HG03196 (cell line): Measurements from ENCODE around the gene DECR2.
"Not testable (repeated sequence)": the region's sequence is repeated elsewhere in the genome, so short reads cannot be mapped to it uniquely, and the experiment has no call there.

Experiments
- ATAC-seq: cut with Tn5 transposase; IDR thresholded peaks from one replicate; pipeline ENCODE4 v1.9.1; 2021; ENCODE audit not compliant: unreplicated experiment

DECR2 gene

GRCh38 chr16:378113-378820 lies 23.4 kb upstream of the DECR2 start:
- not testable (repeated sequence) for ATAC-seq

DNA sequence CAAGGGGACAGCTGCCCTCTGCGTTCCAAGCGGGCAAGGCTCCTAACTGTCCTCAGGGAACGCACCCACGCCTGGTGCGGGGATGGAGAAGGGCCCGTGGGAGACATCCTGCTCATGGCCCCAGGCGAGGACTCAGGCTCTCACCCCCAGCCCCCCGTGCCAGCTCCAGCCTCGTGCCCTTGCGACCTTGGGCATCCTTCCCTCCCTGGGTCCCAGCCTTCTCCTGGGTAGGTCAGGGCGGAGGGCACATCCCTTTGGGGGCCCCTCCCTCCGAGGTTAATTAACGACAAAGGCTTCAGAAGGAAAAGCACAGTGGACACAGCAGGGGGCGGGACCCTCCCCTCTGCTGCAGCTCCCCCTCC lies 22.9 kb upstream of the DECR2 start:
- no peak for ATAC-seq

GRCh38 chr16:379183-379960 lies 22.3 kb upstream of the DECR2 start:
- no peak for ATAC-seq

GRCh38 chr16:379961-380761 lies 21.5 kb upstream of the DECR2 start:
- ATAC-seq = no peak

GRCh38 chr16:380762-381011 lies 21.0 kb upstream of the DECR2 start:
- ATAC-seq = no peak

DNA sequence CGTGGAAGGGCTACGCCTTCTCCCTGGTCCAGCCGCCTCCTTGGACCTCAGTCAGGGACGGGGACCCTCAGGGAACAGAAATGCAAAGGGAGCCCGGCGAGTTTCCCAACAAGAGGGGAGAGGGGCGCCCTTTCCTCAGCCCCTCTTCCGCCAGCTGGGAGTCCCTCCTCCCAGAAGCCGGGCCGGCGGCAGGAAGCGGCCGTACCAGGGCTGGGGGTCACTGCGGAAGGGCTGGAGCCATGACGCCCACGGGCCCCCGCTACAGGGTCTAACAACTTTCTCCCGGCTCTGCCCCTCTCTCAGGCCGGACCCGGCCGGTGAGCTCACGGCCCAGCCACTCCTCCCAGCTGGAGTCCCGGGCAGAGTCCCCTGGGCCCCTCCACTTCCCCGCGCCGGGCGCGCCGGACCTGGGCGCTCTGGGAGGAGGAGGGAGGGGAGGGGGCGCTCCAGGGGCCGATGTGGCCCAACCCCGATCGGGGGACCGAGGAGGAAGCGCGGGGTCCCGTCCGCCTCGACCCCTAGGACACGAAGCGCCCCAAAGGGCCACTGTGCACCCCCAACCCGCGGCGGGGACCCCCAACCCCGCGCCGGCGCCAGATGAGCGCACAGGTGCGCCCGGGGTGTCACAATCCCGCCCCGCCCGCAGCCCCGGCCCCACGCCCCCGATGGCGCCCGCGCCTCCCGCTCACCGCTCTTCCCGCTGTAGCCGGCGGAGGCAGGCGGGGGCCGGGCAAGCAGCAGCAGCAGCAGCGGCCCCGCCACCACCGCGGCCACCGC lies 20.5 kb upstream of the DECR2 start:
- no peak for ATAC-seq

- no peak for ATAC-seq
Measured at GRCh38 chr16:381789-382717, 19.6 kb upstream of the DECR2 start, which contains the start of gene PGAP6. Gene PGAP6 (minus strand): TSS chr16:381978. CDS start chr16:381821, 157 bp downstream.

- ATAC-seq = no peak
Measured at GRCh38 chr16:383326-384051, 18.2 kb upstream of the DECR2 start.

GRCh38 chr16:386641-387156 lies 15.0 kb upstream of the DECR2 start:
- no peak for ATAC-seq

DNA sequence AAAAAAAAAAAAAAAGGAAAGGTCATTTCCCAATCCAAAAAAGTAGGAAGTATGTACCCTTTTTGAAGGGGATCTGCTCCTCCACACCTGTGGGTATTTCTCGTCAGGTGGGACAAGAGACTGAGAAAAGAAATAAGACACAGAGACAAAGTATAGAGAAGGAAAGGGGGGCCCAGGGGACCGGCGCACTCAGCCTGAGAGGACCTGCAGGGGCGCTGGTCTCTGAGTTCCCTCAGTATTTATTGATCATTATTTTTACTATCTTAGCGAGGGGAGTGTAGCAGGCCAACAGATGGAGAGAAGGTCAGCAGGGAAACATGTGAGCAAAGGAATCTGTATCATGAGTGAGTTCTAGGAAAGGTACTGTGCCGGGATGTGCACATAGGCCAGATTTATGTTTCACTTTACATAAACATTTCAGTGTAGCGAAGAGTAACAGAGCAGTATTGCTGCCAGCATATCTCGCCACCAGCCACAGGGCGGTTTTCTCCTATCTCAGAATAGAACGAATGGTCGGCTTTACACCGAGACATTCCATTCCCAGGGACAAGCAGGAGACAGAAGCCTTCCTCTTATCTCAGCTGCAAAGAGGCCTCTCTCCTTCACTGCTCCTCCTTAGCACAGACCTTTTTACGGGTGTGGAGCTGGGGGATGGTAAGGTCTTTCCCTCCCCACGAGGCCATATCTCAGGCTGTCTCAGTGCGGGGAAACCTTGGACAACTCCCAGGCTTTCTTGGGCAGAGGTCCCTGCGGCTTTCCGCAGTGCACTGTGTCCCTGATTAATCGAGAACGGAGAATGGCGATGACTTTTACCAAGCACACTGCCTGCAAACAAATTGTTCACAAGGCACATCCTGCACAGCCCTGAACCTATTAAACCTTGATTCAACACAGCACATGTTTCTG lies 13.7 kb upstream of the DECR2 start:
- not testable (repeated sequence) for ATAC-seq

- ATAC-seq = no peak
Measured at GRCh38 chr16:389352-389751, 12.3 kb upstream of the DECR2 start.

GRCh38 chr16:391885-392335 lies 9.8 kb upstream of the DECR2 start:
- no peak for ATAC-seq

- ATAC-seq = no peak
Measured at GRCh38 chr16:392450-393030, 9.1 kb upstream of the DECR2 start.

DNA sequence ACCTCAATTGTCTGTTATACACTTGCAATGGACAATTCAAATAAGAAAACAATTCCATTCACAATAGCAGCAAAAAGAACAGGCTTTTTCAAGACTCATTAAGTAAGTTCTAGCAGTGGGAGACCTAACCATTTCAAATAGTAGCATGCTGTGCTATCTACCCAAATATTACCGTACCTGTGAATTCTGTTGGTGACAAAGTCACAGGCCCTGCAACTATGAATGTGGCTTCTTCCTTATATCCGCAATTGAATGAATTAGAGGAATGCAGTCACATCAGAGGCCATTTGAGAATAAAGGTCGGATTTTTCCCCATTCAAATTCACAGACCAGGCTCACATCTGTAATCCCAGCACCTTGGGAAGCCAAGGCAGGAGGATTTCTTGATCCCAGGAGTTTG lies 5.5 kb upstream of the DECR2 start:
- ATAC-seq = no peak

- ATAC-seq = no peak
Measured at GRCh38 chr16:396605-397004, 5.1 kb upstream of the DECR2 start.

DNA sequence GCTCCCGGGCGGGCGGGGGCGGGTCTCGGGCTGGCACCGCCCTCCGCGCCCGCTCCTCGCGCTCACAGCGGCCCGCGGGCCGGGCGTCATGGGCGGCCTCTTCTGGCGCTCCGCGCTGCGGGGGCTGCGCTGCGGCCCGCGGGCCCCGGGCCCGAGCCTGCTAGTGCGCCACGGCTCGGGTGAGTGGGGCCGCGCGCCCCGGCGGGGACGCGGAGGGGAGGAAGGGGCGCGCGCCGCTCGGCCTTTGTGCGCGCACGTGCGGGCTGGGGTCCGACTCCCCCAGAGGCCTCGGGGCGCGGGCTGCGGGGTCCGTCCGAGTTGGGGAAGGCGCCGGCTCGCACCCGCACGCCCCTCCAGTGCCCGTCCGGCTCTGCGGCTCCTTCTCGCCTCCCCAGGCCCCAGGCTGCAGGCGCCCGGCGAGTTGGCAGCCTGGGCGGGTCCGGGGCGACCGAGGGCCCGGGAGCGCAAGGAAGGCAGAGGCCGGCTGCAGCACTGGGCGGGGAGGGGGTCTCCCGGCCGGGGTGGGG lies 4.5 kb upstream of the DECR2 start, which contains the start of gene NME4:
Gene NME4 (plus strand): TSS at position 65 of the 527 bp plus-strand sequence. CDS start 24 bp downstream, at position 89.
- ATAC-seq = no peak

DNA sequence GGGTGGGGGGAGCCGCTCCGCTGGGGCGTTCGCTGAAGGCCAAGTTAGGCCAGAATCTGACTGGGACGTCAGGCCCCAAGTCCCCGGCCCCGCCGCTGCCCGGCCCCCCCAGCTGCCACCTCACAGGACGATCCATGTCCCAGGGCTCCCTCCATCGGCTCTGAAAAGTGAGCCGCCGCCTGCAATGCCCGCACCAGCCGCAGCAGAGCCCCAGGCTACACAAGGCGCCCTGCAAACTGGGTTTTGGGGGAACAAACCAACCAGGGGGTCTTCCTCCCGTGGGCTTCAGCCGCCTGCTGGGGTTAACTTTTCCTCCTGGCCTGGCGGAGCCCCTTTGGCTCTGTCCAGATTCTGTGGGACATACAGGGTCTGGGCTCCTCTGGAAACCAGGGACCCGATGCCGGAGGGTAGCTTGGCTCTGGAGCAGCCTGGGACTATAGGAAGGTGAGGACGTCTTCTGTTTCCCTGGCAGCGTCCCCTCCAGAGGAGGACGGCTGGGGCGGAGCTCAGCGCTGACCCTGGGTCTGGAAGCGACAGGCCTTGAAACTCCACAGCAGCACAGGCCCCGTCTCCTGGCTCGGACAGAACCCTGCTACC lies 3.9 kb upstream of the DECR2 start:
- ATAC-seq = no peak
